ENCODE results near the gene HNF1B.

DNA sequence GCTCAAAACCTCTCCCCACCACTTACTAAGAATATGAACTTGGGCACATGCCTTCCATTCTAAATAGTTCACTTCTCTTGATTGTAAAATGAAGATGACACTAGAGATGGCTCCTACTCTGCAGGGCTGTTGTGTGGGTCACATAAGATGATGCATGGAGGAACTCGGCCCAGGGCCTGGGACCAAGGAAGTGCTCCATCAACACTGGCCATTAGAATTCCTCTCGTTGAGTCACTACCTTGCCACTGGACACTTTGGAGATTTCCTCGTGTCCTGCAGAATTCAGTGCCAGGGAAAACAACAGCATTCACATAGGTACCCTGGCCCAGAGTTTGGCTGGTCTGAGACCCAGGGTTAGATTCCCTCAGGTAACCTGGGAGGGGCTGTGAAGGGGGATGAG is 18.6 kb downstream of the HNF1B start:
- TF ChIP-seq, protein P1, sequence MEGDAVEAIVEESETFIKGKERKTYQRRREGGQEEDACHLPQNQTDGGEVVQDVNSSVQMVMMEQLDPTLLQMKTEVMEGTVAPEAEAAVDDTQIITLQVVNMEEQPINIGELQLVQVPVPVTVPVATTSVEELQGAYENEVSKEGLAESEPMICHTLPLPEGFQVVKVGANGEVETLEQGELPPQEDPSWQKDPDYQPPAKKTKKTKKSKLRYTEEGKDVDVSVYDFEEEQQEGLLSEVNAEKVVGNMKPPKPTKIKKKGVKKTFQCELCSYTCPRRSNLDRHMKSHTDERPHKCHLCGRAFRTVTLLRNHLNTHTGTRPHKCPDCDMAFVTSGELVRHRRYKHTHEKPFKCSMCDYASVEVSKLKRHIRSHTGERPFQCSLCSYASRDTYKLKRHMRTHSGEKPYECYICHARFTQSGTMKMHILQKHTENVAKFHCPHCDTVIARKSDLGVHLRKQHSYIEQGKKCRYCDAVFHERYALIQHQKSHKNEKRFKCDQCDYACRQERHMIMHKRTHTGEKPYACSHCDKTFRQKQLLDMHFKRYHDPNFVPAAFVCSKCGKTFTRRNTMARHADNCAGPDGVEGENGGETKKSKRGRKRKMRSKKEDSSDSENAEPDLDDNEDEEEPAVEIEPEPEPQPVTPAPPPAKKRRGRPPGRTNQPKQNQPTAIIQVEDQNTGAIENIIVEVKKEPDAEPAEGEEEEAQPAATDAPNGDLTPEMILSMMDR (IDR thresholded peaks at IDR 0.05) = no peak
- TF ChIP-seq POLR2A (IDR thresholded peaks at IDR 0.05) = no peak
- TF ChIP-seq POLR2AphosphoS5 (IDR thresholded peaks at IDR 0.05) = no peak

Measured in prostate gland (tissue), 2 donors.